HG02884 (cell line): Measurements from ENCODE around the gene FAM9A.

ENCODE experiments used
- ATAC-seq: cut with Tn5 transposase; IDR thresholded peaks from one replicate; pipeline ENCODE4 v1.9.1; 2021; ENCODE audit warnings: mild to moderate bottlenecking, moderate library complexity; ENCODE audit not compliant: unreplicated experiment

Gene FAM9A

GRCh38 chrX:8801041-8801599, at the start of gene FAM9A:
Gene FAM9A, minus strand, starts transcription at chrX:8801383. Its CDS starts 1,212 bp downstream, at chrX:8800171.
- ATAC-seq: no peak

DNA sequence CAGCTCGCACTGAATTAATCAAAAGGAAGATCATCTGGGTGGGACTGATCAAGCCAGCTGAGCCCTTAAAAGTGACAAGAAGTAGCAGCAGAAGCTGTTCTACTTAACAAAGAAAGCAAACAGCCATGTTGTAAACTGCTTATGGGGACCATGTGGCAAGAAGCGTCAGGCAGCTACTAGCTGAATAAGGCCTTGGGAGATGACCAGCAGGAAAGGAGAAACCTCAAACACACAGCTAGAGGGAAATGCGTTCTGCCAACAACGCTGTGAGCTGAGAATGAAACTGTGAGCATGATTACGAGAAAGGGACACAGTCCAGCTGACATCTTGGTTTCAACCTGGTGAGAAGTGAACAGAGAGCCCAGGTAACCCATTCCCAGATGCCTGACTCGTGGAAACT, 49.3 kb upstream of the FAM9A start:
- ATAC-seq: no peak

DNA sequence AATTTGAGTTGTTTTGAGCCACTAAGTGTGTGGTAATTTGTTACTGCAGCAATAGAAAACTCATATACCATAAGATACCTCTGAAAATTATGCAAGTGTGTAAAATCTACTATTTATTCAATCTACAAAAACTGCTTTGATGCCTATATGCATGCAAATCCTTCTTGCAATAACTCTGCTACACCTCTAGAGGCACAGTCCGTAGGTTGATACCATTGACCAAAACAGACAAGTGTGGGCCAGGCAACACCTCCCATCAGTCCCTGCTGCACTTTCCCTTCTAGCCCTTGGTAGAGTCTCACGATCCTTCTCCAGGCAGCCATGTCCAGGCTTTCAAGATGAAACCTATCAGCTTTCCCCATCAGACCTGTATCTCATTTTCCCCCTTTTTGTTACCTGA, 48.8 kb upstream of the FAM9A start:
- ATAC-seq: no peak

- no peak for ATAC-seq
Measured at GRCh38 chrX:8849458-8849857, 48.3 kb upstream of the FAM9A start.

GRCh38 chrX:8848911-8849310, 47.7 kb upstream of the FAM9A start:
- ATAC-seq: no peak

DNA sequence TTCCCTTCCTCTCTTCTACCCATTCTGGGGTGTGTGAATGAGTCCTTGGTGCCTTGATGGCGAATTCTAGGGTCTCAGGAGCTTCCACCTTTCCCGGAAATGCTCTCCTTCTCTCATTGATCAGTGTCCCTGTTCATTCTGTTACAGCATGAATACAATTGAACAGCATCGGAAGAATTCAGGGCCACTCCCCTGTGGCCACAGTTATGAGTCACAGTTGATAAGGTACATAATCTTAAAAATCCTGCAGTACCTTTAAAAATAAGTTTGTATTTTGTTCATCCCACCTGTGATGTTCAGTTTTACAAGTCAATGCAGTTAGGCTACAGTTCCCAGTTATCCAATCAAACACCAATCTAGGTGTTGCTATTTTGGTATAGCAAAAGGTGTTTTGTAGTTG, 47.3 kb upstream of the FAM9A start:
- no peak for ATAC-seq

DNA sequence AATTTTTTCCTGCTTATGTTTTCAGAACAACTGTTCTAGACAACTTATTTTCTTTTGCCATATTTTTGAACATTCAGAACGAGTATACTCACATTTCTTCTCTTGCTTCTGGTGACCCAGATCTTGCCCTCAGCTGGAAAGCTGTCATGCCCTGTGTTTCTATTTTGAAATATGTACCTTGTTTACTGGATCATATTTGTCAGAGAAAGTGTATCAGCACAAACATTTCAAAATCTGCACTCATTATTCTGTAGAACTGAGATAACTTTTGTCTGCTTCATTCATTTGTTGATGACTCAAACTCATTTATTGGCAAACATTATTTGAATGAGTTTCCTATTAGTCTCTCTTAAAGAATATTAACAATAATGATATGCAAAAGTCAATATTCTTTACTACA, 46.2 kb upstream of the FAM9A start:
- ATAC-seq: no peak

DNA sequence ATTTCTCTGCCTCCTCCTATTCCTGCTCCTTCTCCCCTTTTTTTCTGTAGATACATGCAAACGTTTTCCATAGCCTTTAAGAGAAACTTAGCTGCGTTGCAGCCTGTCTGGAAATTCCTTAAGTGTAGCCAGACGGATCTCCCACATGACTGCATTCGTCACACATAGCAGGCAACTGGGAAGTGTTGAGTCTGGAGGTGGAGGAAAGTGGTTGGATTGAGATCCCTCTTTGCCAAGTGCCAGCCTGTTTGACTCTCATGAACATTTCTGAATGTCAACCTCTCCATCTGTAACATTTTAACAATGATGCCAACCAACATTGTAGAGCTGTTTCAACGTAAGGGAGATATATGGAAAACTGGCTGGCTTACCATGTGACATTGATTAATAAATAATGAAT, 45.1 kb upstream of the FAM9A start:
- ATAC-seq: no peak

- ATAC-seq: no peak
Measured at GRCh38 chrX:8845469-8845868, 44.3 kb upstream of the FAM9A start.

GRCh38 chrX:8845060-8845459, 43.9 kb upstream of the FAM9A start:
- no peak for ATAC-seq

- no peak for ATAC-seq
Measured at GRCh38 chrX:8844157-8844556, 43.0 kb upstream of the FAM9A start.

- no peak for ATAC-seq
Measured at GRCh38 chrX:8841911-8842310, 40.7 kb upstream of the FAM9A start.

DNA sequence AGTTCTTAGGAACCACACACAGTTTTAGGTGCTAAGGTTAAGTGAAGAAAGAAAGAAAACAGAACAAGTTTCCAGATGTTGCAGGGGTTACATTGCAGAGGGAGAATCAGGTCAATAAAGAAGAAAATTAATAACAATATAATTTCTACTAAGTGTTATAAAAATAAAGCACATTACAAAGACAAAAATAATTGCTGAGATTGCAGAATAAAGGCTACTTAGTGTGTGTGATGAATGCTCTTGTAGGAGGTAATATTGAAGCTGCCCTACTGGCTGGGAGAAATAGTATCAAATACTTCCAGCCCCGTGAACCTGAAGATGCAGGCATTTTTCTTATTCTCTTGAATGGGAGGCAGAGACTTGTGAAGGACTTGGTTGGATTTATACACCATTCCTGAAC, 33.2 kb upstream of the FAM9A start:
- ATAC-seq: no peak

DNA sequence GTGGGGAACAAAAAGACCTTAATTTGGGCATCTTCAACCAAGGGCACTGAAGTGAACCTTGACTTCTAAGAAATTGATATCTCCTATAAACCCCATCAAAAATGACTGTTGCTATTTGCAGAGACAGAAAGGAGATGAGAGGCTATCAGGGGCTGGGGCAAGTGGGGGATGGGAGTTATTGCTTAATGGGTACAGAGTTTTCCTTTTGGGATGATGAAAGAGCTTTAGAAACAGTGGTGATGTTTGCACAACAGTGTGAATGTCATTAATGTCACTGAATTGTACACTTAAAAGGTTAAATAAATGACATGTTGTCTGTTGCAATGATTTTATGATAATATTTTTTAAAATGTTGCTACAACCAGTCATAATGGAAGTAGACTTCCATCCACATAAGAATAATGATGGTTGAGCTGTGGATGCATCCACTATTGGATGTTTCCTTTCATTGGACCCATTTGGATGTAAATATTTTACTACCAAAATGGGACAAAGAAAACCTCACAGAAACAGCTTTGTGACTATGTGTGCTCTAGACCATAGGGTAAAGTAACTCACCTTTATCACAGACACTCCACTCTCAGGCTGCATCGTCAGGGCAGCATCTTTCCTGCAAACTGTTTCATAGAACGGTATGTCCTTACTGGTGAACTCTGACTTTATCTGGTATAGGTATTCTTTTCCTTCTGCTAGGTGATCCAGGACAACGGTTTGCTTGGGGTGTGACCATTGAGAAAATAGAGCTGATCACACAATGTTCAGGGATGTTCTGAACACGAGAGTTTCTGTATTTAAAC, 31.6 kb upstream of the FAM9A start:
- ATAC-seq: no peak

GRCh38 chrX:8823698-8824097, 22.5 kb upstream of the FAM9A start:
- ATAC-seq: no peak

DNA sequence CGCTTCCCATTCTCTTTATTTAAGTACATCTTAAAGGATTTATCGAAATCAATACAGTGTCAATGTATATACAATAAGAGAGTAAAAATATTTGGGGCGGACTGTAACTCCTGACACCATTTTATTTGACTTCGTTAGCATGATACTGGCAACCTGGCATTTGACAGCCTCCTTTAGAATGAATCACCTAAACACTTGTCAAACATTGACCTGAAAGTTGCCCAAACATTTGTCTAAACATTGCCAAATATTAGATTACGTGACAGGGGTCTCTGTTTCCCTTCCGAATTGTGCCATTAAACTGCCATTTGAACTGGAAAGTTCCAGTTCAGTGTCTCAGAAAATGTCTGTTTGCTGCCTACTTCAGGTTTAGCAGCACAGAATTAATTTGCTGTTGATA, 20.8 kb upstream of the FAM9A start:
- no peak for ATAC-seq

- no peak for ATAC-seq
Measured at GRCh38 chrX:8820910-8821527, 19.8 kb upstream of the FAM9A start.

DNA sequence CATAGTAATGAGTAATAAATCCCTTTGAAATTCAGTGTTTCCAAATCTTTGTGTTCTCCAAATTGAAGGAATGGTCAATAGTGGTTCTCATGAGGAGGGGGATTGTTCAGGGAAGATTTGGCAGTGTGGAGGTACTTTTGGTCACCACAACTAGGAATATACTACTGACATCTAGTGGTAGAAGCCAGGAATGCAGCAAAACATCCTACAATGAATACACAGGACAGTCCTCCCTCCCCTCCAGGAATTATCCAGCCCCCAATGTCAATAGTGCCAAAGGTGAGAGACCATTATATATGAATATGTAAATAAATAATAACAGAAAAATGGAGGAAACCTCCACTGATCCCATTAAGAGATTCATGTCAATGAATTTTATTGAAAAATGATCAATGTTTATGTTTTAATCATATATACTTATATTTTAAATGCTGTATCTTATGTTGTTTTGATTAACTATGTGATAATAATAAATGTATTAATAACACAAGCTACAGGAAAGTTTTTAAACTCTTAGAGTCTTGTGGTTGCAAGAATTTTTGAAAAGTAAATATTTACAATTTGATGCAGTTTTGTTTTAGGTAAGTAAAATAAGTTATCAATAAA, 14.4 kb upstream of the FAM9A start:
- no peak for ATAC-seq

- no peak for ATAC-seq
Measured at GRCh38 chrX:8813036-8813435, 11.9 kb upstream of the FAM9A start.

GRCh38 chrX:8811611-8812010, 10.4 kb upstream of the FAM9A start:
- ATAC-seq: no peak

GRCh38 chrX:8808661-8809060, 7.5 kb upstream of the FAM9A start:
- ATAC-seq: no peak

GRCh38 chrX:8805974-8806373, 4.8 kb upstream of the FAM9A start:
- ATAC-seq: no peak
